H1 (cell line): ENCODE data around the gene PPP1R1A. TPM values are rescaled to one million over a fixed set of nuclear protein-coding genes. Genes with fewer than 3 reads are reported as not detected.

Experiments
- CTCF ChIA-PET: fragments of 300-600 bp; sonication (Branson Sonifier 250); formaldehyde crosslinking; loops from one replicate; lab custom pipeline; 2021; ENCODE audit not compliant: partially characterized antibody; lab: Charles Lee
- POLR2A ChIA-PET: fragments of 300-600 bp; sonication (Branson Sonifier 250); formaldehyde crosslinking; loops from one replicate; lab custom pipeline; 2021; ENCODE audit warnings: inconsistent platforms; ENCODE audit not compliant: partially characterized antibody; lab: Charles Lee
- DNase-seq, 2 experiments: peaks; one replicate each; pipeline versions ENCODE4 v3.0.0 to v3.0.0-alpha.2; 2010 to 2022; ENCODE audit warnings: low spot score in 2 of 2, low read depth in 1 of 2, mixed read lengths in 1 of 2
- FAIRE-seq: peaks from 2 replicates; lab custom pipeline; 2011; peaks lifted over from hg19 to GRCh38; lab: Jason Lieb, UNC
- H2AFZ ChIP-seq: 2 replicates; pipeline ENCODE4 v1.8.1; 2012; ENCODE audit warnings: low read length, inconsistent platforms
- H2AK5ac ChIP-seq: 2 replicates; pipeline ENCODE4 v1.6.1; 2013; ENCODE audit warnings: low read depth, low read length
- H2BK120ac ChIP-seq: replicated peaks from 2 replicates; pipeline ENCODE3; 2013; ENCODE audit warnings: low read depth, low read length, inconsistent platforms
- H2BK12ac ChIP-seq: 2 replicates; pipeline ENCODE4 v1.6.1; 2013; ENCODE audit warnings: low read depth, low read length
- H2BK15ac ChIP-seq: 2 replicates; pipeline ENCODE4 v1.6.1; 2013; ENCODE audit warnings: low read length
- H2BK20ac ChIP-seq: 2 replicates; pipeline ENCODE4 v1.6.1; 2013; ENCODE audit warnings: low read length
- H2BK5ac ChIP-seq: 2 replicates; pipeline ENCODE4 v1.6.1; 2013; ENCODE audit warnings: low read depth, low read length
- H3K14ac ChIP-seq: 2 replicates; pipeline ENCODE4 v1.6.1; 2013; ENCODE audit warnings: inconsistent platforms; ENCODE audit not compliant: insufficient read length
- H3K18ac ChIP-seq: 2 replicates; pipeline ENCODE4 v1.6.1; 2013; ENCODE audit warnings: low read length; ENCODE audit errors: extremely low read depth
- H3K23ac ChIP-seq: 2 replicates; pipeline ENCODE4 v1.6.1; 2013; ENCODE audit warnings: inconsistent platforms; ENCODE audit not compliant: insufficient read length
- H3K23me2 ChIP-seq: 2 replicates; pipeline ENCODE4 v1.6.1; 2013; ENCODE audit warnings: low read depth, low read length
- H3K27ac ChIP-seq: 2 replicates; pipeline ENCODE4 v1.6.1; 2011; ENCODE audit warnings: low read depth, low read length, inconsistent platforms
- H3K27me3 ChIP-seq, 4 experiments: replicated peaks in 1 of 4; 1 replicate in 1 of 4; 2 replicates in 3 of 4; pipeline versions ENCODE4 v1.6.1 to v1.8.1; 2011 to 2013; ENCODE audit warnings: low read length in 3 of 4, mild to moderate bottlenecking in 3 of 4, inconsistent platforms in 2 of 4, mixed read lengths in 2 of 4, moderate library complexity in 1 of 4; ENCODE audit not compliant: control insufficient read depth in 3 of 4, insufficient read depth in 3 of 4; ENCODE audit errors: extremely low read depth in 1 of 4
- H3K36me3 ChIP-seq, 4 experiments: 2 replicates each; pipeline versions ENCODE4 v1.6.1 to v1.8.1; 2011 to 2013; ENCODE audit warnings: mild to moderate bottlenecking in 4 of 4, low read length in 3 of 4, moderate library complexity in 2 of 4, control low read depth in 1 of 4, inconsistent platforms in 1 of 4; ENCODE audit not compliant: insufficient read depth in 4 of 4, control insufficient read depth in 2 of 4
- H3K4ac ChIP-seq: replicated peaks from 2 replicates; pipeline ENCODE3; 2013; ENCODE audit warnings: low read length, low read depth, mixed read lengths, inconsistent platforms; ENCODE audit not compliant: insufficient read length
- H3K4me1 ChIP-seq, 4 experiments: replicated peaks in 1 of 4; 1 replicate in 1 of 4; 2 replicates in 3 of 4; pipeline versions ENCODE4 v1.6.1 to v1.8.1; 2011 to 2013; ENCODE audit warnings: low read length in 3 of 4, inconsistent platforms in 2 of 4, mixed read lengths in 1 of 4; ENCODE audit not compliant: insufficient read depth in 4 of 4, control insufficient read depth in 3 of 4
- H3K4me2 ChIP-seq, 2 experiments: 2 replicates each; pipeline versions ENCODE4 v1.6.1 to v1.8.1; 2011 to 2013; ENCODE audit warnings: low read depth in 2 of 2, low read length in 2 of 2, control low read depth in 1 of 2, inconsistent platforms in 1 of 2, mild to moderate bottlenecking in 1 of 2; ENCODE audit not compliant: insufficient read depth in 1 of 2
- H3K4me3 ChIP-seq, 4 experiments: fragments of 200-600, 300-600 bp in 1 of 4; sonication (generic), shearing (Covaris generic), sonication (Bioruptor Twin) in 1 of 4; 2 replicates each; pipeline versions ENCODE4 v1.5.1 to v1.8.1; 2011 to 2016; ENCODE audit warnings: low read length in 4 of 4, low read depth in 3 of 4, control low read depth in 2 of 4, inconsistent platforms in 2 of 4, mild to moderate bottlenecking in 2 of 4, mixed read lengths in 1 of 4, moderate library complexity in 1 of 4; ENCODE audit not compliant: insufficient read depth in 2 of 4; ENCODE audit errors: extremely low read depth in 1 of 4
- H3K56ac ChIP-seq: replicated peaks from 2 replicates; pipeline ENCODE3; 2013; ENCODE audit warnings: low read depth, mild to moderate bottlenecking, mixed read lengths, low read length, inconsistent platforms; ENCODE audit not compliant: insufficient read length
- H3K79me1 ChIP-seq: 2 replicates; pipeline ENCODE4 v1.6.1; 2013; ENCODE audit warnings: low read depth, low read length, control low read depth
- H3K79me2 ChIP-seq, 2 experiments: 2 replicates each; pipeline versions ENCODE4 v1.6.1 to v1.8.1; 2012 to 2013; ENCODE audit warnings: low read length in 2 of 2, mild to moderate bottlenecking in 2 of 2, inconsistent platforms in 1 of 2; ENCODE audit not compliant: insufficient read depth in 2 of 2, control insufficient read depth in 1 of 2
- H3K9ac ChIP-seq, 4 experiments: replicated peaks in 1 of 4; 1 replicate in 1 of 4; 2 replicates in 3 of 4; pipeline versions ENCODE4 v1.6.1 to v1.8.1; 2011 to 2013; ENCODE audit warnings: low read depth in 3 of 4, low read length in 3 of 4, control low read depth in 2 of 4, mild to moderate bottlenecking in 2 of 4, moderate library complexity in 2 of 4, inconsistent platforms in 1 of 4; ENCODE audit errors: extremely low read depth in 1 of 4
- H3K9me3 ChIP-seq, 2 experiments: 2 replicates each; pipeline versions ENCODE4 v1.6.1 to v1.8.1; 2012 to 2013; ENCODE audit warnings: mild to moderate bottlenecking in 2 of 2, moderate library complexity in 2 of 2, control low read depth in 1 of 2, inconsistent platforms in 1 of 2, low read depth in 1 of 2, low read length in 1 of 2, mixed read lengths in 1 of 2; ENCODE audit not compliant: insufficient read depth in 2 of 2
- H4K20me1 ChIP-seq, 2 experiments: replicated peaks in 1 of 2; 2 replicates each; pipeline versions ENCODE3 to v1.8.1; 2011 to 2013; ENCODE audit warnings: inconsistent platforms in 2 of 2, low read length in 2 of 2, mild to moderate bottlenecking in 1 of 2; ENCODE audit not compliant: insufficient read depth in 2 of 2, control insufficient read depth in 1 of 2
- H4K5ac ChIP-seq: 2 replicates; pipeline ENCODE4 v1.6.1; 2013; ENCODE audit warnings: low read length, low read depth, mixed read lengths, inconsistent platforms; ENCODE audit not compliant: insufficient read length
- H4K8ac ChIP-seq: 2 replicates; pipeline ENCODE4 v1.8.0; 2013; ENCODE audit warnings: mild to moderate bottlenecking, moderate library complexity, low read length, inconsistent platforms; ENCODE audit not compliant: insufficient read depth; ENCODE audit errors: extremely low read depth
- H4K91ac ChIP-seq: replicated peaks from 2 replicates; pipeline ENCODE3; 2013; ENCODE audit warnings: low read length, mixed read lengths, inconsistent platforms; ENCODE audit not compliant: insufficient read length
- ASH2L ChIP-seq: fragments of 200-600, 300-600 bp; sonication (generic); IDR thresholded peaks from one replicate; pipeline ENCODE4 v1.7.1; 2017; ENCODE audit warnings: low read length
- CREB1 ChIP-seq: IDR thresholded peaks from 2 replicates; pipeline ENCODE4 v1.6.1; 2012; ENCODE audit warnings: inconsistent platforms
- RBBP5 ChIP-seq: IDR thresholded peaks from 2 replicates; pipeline ENCODE4 v1.7.1; 2012; ENCODE audit warnings: low read depth, mild to moderate bottlenecking, inconsistent platforms, low read length, moderate library complexity, borderline replicate concordance
- RNF2 ChIP-seq: fragments of 200-900, 300-1000 bp; sonication (generic); IDR thresholded peaks from 2 replicates; pipeline ENCODE4 v1.7.1; 2016; ENCODE audit warnings: borderline replicate concordance, low read depth, mild to moderate bottlenecking, antibody characterized with exemption, low read length; ENCODE audit not compliant: poor library complexity, severe bottlenecking; ENCODE audit errors: missing control alignments
- SP4 ChIP-seq: IDR thresholded peaks from 2 replicates; pipeline ENCODE4 v1.6.1; 2012; ENCODE audit warnings: low read length, inconsistent platforms
- TCF12 ChIP-seq: IDR thresholded peaks from 2 replicates; pipeline ENCODE4 v1.6.1; 2011; ENCODE audit warnings: low read depth, mild to moderate bottlenecking, low read length
- polyA plus RNA-seq, 7 experiments: library from polyadenylated mRNA; depleted of rRNA in 3 of 7; stranded (reverse) in 5 of 7; unstranded in 2 of 7; fragments of >200 nt in 5 of 7; fragments of 200-250 nt in 2 of 7; gene quantifications; 1 replicate in 5 of 7; 2 replicates in 1 of 7; 4 replicates in 1 of 7; pipeline versions ENCODE4 v1.2.1 to v1.2.3, GENCODE V29; 2011 to 2013; ENCODE audit warnings: missing spikeins in 2 of 7, mixed read lengths in 2 of 7
- total RNA-seq: library from RNA; stranded (reverse); fragmentation: NEBNext Ultra II Directional; extraction: Animal tissue kit (Norgen Biotek cat#: 25700); gene quantifications from 2 replicates; pipeline ENCODE4 v1.2.1, GENCODE V29; 2021
- TF ChIP-seq, protein P1 (sequence below), 3 experiments: IDR thresholded peaks; 1 replicate in 2 of 3; 2 replicates in 1 of 3; pipeline versions ENCODE4 v1.5.1 to v1.6.1; 2011; ENCODE audit warnings: low read length in 3 of 3, mild to moderate bottlenecking in 3 of 3, inconsistent platforms in 2 of 3, low read depth in 1 of 3, moderate library complexity in 1 of 3; ENCODE audit not compliant: insufficient read depth in 1 of 3; ENCODE audit errors: control extremely low read depth in 1 of 3

PPP1R1A gene
- total and polyA plus RNA-seq, 2 of the 8 experiments (the other 6 are each of a cell fraction or from before 2014, with no cell fraction given): 5.8 to 13.1 TPM

DNA sequence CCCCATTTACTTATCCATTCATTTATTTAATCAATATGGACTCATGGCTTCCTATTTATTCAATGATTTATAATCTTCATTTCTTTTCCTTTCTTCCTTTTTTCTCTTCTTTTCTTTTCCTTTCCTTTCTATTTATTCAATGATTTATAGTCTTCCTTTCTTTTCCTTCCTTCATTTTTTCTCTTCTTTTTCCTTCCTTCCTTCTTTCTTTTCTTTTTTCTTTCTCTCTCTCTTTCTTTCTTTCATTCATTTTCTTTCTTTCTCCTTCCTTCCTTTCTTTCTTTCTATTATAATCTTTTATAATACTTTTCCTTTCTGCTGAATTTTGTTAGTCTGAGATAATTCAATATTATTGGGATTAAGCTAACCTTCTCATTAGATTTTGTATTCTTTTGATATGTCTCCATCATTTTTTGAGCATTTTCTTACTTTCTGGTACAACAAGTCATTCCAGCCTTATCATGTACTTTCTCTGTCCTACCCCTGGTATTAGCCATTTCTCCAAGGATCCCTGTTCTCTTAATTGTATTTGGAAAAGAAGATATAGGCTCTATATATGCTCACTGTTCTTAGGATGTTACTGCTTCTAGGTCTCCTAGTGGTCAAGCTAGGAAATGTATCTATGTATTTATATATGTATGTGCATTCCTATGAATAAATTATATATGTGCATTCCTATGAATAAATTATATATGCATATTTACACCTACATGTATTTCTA, 34.2 kb upstream of the PPP1R1A start:
- no peak overlapping the region for H2BK20ac ChIP-seq
- no peak overlapping the region for H2BK15ac ChIP-seq
- no peak overlapping the region for H2BK12ac ChIP-seq
- no peak overlapping the region for H4K5ac ChIP-seq
- POLR2A ChIA-PET: no interaction called here
- no peaks in the 10 kb centered on the region for H3K36me3 ChIP-seq
- no peak overlapping the region for H3K4me3 ChIP-seq
- peaks cover 0 to 1% (median 0%) of the 10 kb centered on the region in 4 experiments; a peak in 2 of 7 replicates for H3K27me3 ChIP-seq
- H3K9me3 ChIP-seq: peaks cover 5 to 13% of the 10 kb centered on the region in 2 experiments; a peak in 3 of 4 replicates
- H3K18ac ChIP-seq: no peak overlapping the region
- no peak for TF ChIP-seq TCF12
- TF ChIP-seq CREB1: no peak
- no peak for TF ChIP-seq RNF2
- no peak for TF ChIP-seq RBBP5
- TF ChIP-seq ASH2L: no peak
- TF ChIP-seq, protein P1, sequence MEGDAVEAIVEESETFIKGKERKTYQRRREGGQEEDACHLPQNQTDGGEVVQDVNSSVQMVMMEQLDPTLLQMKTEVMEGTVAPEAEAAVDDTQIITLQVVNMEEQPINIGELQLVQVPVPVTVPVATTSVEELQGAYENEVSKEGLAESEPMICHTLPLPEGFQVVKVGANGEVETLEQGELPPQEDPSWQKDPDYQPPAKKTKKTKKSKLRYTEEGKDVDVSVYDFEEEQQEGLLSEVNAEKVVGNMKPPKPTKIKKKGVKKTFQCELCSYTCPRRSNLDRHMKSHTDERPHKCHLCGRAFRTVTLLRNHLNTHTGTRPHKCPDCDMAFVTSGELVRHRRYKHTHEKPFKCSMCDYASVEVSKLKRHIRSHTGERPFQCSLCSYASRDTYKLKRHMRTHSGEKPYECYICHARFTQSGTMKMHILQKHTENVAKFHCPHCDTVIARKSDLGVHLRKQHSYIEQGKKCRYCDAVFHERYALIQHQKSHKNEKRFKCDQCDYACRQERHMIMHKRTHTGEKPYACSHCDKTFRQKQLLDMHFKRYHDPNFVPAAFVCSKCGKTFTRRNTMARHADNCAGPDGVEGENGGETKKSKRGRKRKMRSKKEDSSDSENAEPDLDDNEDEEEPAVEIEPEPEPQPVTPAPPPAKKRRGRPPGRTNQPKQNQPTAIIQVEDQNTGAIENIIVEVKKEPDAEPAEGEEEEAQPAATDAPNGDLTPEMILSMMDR (IDR thresholded peaks at IDR 0.05; ENCODE audit: control extremely low read depth in 1 of 3, insufficient read depth in 1 of 3, low read depth in 1 of 3, low read length in 3 of 3): peak in 1 of 3 experiments; percentile 6; a peak in 1 of 4 replicates
- no peak for TF ChIP-seq SP4
- no peak overlapping the region for H3K27ac ChIP-seq
- H3K4me1 ChIP-seq: no peaks in the 10 kb centered on the region
- DNase-seq (no peak), FAIRE-seq (no peak)
- H3K56ac ChIP-seq: no peak overlapping the region
- no peaks in the 10 kb centered on the region for H4K20me1 ChIP-seq
- H3K79me1 ChIP-seq: no peaks in the 10 kb centered on the region
- CTCF ChIA-PET: interaction anchor here (0.7 to 3.3 kb wide), 22 partner anchors 9 to 1022 kb away, joined by 3 to 22 read pairs (median 4); partner anchors contain the start of gene LACRT
- H3K4ac ChIP-seq: no peak overlapping the region
- no peaks in the 10 kb centered on the region for H3K79me2 ChIP-seq
- no peak overlapping the region for H2BK5ac ChIP-seq
- no peak overlapping the region for H4K91ac ChIP-seq
- H3K4me2 ChIP-seq: no peak overlapping the region
- no peak overlapping the region for H3K23ac ChIP-seq
- H2BK120ac ChIP-seq: no peak overlapping the region
- no peaks in the 10 kb centered on the region for H3K23me2 ChIP-seq
- no peak overlapping the region for H3K14ac ChIP-seq
- H2AFZ ChIP-seq: no peak overlapping the region
- no peak overlapping the region for H2AK5ac ChIP-seq
- no peak overlapping the region for H3K9ac ChIP-seq
- H4K8ac ChIP-seq: no peak overlapping the region
